Liver (tissue), 3 donors: ENCODE data around the gene FAM229B.

Experiments used
- ATF3 ChIP-seq: IDR thresholded peaks from 2 replicates; pipeline ENCODE4 v1.6.1; 2016; ENCODE audit warnings: antibody characterized with exemption
- CTCF ChIP-seq: fragments of 150-350 bp; IDR thresholded peaks from 2 replicates; pipeline ENCODE4 v1.5.1; 2017; ENCODE audit warnings: improper control_type of control experiment, low read depth, low read length; ENCODE audit not compliant: missing input control
- EGR1 ChIP-seq, 2 donors: IDR thresholded peaks; 2 replicates each; pipeline ENCODE4 v1.6.1; 2016 to 2018; ENCODE audit warnings: antibody characterized with exemption in 2 of 2, low read depth in 2 of 2
- GABPA ChIP-seq, 2 donors: IDR thresholded peaks in 1 of 2; conservative IDR thresholded peaks in 1 of 2; 2 replicates each; pipeline ENCODE4 v1.6.1; 2016; ENCODE audit warnings: antibody characterized with exemption in 2 of 2, mild to moderate bottlenecking in 1 of 2, moderate library complexity in 1 of 2
- HNF4A ChIP-seq, 2 donors: conservative IDR thresholded peaks; 2 replicates each; pipeline ENCODE4 v1.6.1; 2016; ENCODE audit warnings: antibody characterized with exemption in 2 of 2, mild to moderate bottlenecking in 2 of 2
- JUND ChIP-seq, 2 donors: IDR thresholded peaks; 2 replicates each; pipeline ENCODE4 v1.6.1; 2016; ENCODE audit warnings: antibody characterized with exemption in 2 of 2
- MAX ChIP-seq: IDR thresholded peaks from 2 replicates; pipeline ENCODE4 v1.6.1; 2016; ENCODE audit warnings: antibody characterized with exemption
- NR2F2 ChIP-seq: IDR thresholded peaks from 2 replicates; pipeline ENCODE4 v1.6.1; 2016; ENCODE audit warnings: antibody characterized with exemption
- RAD21 ChIP-seq, 2 donors: IDR thresholded peaks; 2 replicates each; pipeline ENCODE4 v1.6.1; 2016; ENCODE audit warnings: antibody characterized with exemption in 2 of 2, mild to moderate bottlenecking in 2 of 2
- REST ChIP-seq: IDR thresholded peaks from 2 replicates; pipeline ENCODE4 v1.6.1; 2016; ENCODE audit warnings: antibody characterized with exemption, mild to moderate bottlenecking
- RXRA ChIP-seq, 2 donors: IDR thresholded peaks; 2 replicates each; pipeline ENCODE4 v1.6.1; 2017 to 2018; ENCODE audit warnings: antibody characterized with exemption in 2 of 2, mild to moderate bottlenecking in 1 of 2
- TAF1 ChIP-seq: conservative IDR thresholded peaks from 2 replicates; pipeline ENCODE4 v1.6.1; 2016; ENCODE audit warnings: antibody characterized with exemption, mild to moderate bottlenecking
- YY1 ChIP-seq: IDR thresholded peaks from 2 replicates; pipeline ENCODE4 v1.6.1; 2016; ENCODE audit warnings: antibody characterized with exemption, mild to moderate bottlenecking
- donor health status: healthy.
- donor health status: healthy.

GRCh38 chr6:112130878-112131277 lies 43.5 kb downstream of the FAM229B start:
- TF ChIP-seq CTCF (no peak), EGR1 (IDR thresholded peaks at IDR 0.05; ENCODE audit: low read depth in 2 of 2) (no peak), RAD21 (IDR thresholded peaks at IDR 0.05) (no peak), YY1 (no peak), TAF1 (no peak), GABPA (IDR thresholded peaks at IDR 0.05 in 1 of 2, conservative IDR thresholded peaks at IDR 0.05 in 1 of 2) (no peak), NR2F2 (no peak), REST (no peak), ATF3 (no peak), RXRA (IDR thresholded peaks at IDR 0.05) (no peak), HNF4A (conservative IDR thresholded peaks at IDR 0.05) (no peak), JUND (IDR thresholded peaks at IDR 0.05) (no peak), MAX (no peak)
